Endothelial cell (in vitro differentiated cells): Measurements from ENCODE around the gene PRRT2. TPM values are rescaled to one million over a fixed set of nuclear protein-coding genes. Genes with fewer than 3 reads are reported as not detected.

Experiments used
- DNase-seq: peaks from one replicate; pipeline ENCODE4 v3.0.0; 2021; ENCODE audit warnings: low spot score
- H3K27ac Mint-ChIP-seq: one replicate; pipeline ENCODE4 v1.8.0; 2021; ENCODE audit warnings: mixed read lengths, inconsistent platforms; ENCODE audit not compliant: unreplicated experiment
- H3K27me3 Mint-ChIP-seq: one replicate; pipeline ENCODE4 v1.8.0; 2021; ENCODE audit warnings: mild to moderate bottlenecking, moderate library complexity, mixed read lengths, inconsistent platforms; ENCODE audit not compliant: unreplicated experiment
- H3K36me3 Mint-ChIP-seq: one replicate; pipeline ENCODE4 v1.8.0; 2021; ENCODE audit warnings: mild to moderate bottlenecking, low read depth, mixed read lengths, inconsistent platforms; ENCODE audit not compliant: unreplicated experiment
- H3K4me1 Mint-ChIP-seq: one replicate; pipeline ENCODE4 v1.8.0; 2021; ENCODE audit warnings: mild to moderate bottlenecking, mixed read lengths, inconsistent platforms; ENCODE audit not compliant: unreplicated experiment
- H3K4me3 Mint-ChIP-seq: one replicate; pipeline ENCODE4 v1.8.0; 2021; ENCODE audit warnings: mild to moderate bottlenecking, mixed read lengths, inconsistent platforms; ENCODE audit not compliant: unreplicated experiment
- H3K9me3 Mint-ChIP-seq: one replicate; pipeline ENCODE4 v1.8.0; 2021; ENCODE audit warnings: mixed read lengths, inconsistent platforms; ENCODE audit not compliant: unreplicated experiment
- long read RNA-seq: library from polyadenylated mRNA; unstranded; transcript quantifications from one replicate; pipeline ENCODE4 v2.0.0, GENCODE V29; 2020; ENCODE audit not compliant: unreplicated experiment
- total RNA-seq: library from RNA; stranded (reverse); fragmentation: NEBNext Ultra II Directional; extraction: Animal tissue kit (Norgen Biotek cat#: 25700); gene quantifications from one replicate; pipeline ENCODE4 v1.2.1, GENCODE V29; 2021; ENCODE audit not compliant: unreplicated experiment
- TF ChIP-seq, protein P1 (sequence below): fragments of 200-600 bp; sonication (generic); IDR thresholded peaks from one replicate; pipeline ENCODE4 v1.5.0; 2021; ENCODE audit warnings: antibody characterized with exemption; ENCODE audit not compliant: unreplicated experiment

Gene PRRT2
- total RNA-seq: 15.0 TPM
- long read RNA-seq, partial matches to known transcripts: 0 of 1 reads
- long read RNA-seq, other reads (novel, unspliced or antisense): 0 of 1 reads

DNA sequence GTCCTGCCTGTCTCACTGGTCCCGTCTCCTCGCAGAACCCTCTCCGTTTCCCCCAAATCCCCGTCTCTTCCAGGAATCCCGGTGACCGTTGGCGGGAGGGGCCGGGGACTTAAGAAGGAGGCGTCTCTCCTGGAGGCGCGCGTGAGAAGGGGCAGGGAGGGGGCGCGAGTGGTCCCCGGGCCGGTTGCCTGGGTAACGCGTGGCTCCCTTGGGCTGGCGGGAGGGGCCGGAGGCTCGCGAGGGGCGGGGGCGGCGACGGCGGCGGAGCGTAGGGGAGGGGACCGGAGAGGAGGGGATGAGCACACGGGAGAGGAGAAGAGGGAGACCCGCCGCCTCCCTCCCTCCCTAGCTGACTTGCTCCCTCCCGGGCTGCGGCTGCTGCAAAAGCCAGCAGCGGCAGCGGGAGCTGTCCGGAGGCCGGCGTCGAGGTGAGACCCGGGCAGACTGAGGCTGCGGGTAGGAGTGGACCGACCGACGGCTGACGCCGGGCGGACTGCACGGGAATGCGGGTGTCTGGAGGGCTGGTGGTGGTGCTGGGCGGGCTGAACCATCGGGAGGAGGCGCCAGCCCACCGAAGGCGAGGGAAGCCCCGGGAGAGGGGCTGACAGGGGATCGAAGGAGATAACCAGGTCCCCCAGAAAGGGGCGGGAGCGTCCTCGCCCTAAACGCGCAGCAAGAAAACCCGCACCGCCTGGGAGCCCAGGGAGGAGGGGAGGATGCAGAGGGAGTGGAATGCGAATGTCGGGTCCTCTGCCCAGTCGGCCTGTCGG, at the start of gene PRRT2:
Gene PRRT2 (plus strand): TSS at position 298 of the 770 bp plus-strand sequence. CDS start 862 bp downstream, outside the sequence.
- Mint-ChIP-seq H3K36me3 (peaks cover 10% of the 10 kb centered on the region), H3K4me3 (peak within 1 kb of the TSS; percentile 86), H3K27me3 (peaks cover 31% of the 10 kb centered on the region), H3K4me1 (peaks cover 57% of the 10 kb centered on the region), H3K27ac (peak within 1 kb of the TSS; percentile 32), H3K9me3 (no peaks in the 10 kb centered on the region)
- peak; percentile 52 for DNase-seq
- TF ChIP-seq, protein P1, sequence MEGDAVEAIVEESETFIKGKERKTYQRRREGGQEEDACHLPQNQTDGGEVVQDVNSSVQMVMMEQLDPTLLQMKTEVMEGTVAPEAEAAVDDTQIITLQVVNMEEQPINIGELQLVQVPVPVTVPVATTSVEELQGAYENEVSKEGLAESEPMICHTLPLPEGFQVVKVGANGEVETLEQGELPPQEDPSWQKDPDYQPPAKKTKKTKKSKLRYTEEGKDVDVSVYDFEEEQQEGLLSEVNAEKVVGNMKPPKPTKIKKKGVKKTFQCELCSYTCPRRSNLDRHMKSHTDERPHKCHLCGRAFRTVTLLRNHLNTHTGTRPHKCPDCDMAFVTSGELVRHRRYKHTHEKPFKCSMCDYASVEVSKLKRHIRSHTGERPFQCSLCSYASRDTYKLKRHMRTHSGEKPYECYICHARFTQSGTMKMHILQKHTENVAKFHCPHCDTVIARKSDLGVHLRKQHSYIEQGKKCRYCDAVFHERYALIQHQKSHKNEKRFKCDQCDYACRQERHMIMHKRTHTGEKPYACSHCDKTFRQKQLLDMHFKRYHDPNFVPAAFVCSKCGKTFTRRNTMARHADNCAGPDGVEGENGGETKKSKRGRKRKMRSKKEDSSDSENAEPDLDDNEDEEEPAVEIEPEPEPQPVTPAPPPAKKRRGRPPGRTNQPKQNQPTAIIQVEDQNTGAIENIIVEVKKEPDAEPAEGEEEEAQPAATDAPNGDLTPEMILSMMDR: no peak

GRCh38 chr16:29763326-29763725, 48.7 kb upstream of the PRRT2 start:
- Mint-ChIP-seq H3K36me3 (no peaks in the 10 kb centered on the region), H3K9me3 (no peaks in the 10 kb centered on the region), H3K27ac (no peak overlapping the region), H3K4me3 (no peak overlapping the region), H3K27me3 (peaks cover 3% of the 10 kb centered on the region), H3K4me1 (no peaks in the 10 kb centered on the region)
- DNase-seq: no peak
- TF ChIP-seq, protein P1: no peak

GRCh38 chr16:29765167-29766032, 46.6 kb upstream of the PRRT2 start:
- Mint-ChIP-seq H3K9me3 (no peaks in the 10 kb centered on the region), H3K4me3 (no peak overlapping the region), H3K27ac (no peak overlapping the region), H3K4me1 (no peaks in the 10 kb centered on the region), H3K36me3 (no peaks in the 10 kb centered on the region), H3K27me3 (peaks cover 3% of the 10 kb centered on the region)
- TF ChIP-seq, protein P1: no peak
- DNase-seq: no peak

DNA sequence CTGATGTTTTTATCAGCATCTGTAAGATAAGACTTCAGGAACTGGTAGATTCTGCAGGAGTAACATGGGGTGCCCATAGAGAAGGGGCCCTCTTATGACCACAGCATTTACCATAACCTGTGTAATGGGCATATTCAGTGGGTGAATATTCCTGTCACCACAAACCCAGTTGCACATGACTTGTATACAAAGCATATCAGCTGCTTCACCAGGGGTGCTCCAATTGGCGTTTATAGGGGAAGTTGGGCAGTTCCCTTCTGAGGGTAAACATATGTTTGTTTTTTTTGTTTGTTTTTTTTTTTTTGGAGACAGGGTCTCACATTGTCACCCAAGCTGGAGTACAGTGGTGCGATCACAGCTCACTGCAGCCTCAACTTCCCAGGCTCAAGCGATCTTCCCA, 45.4 kb upstream of the PRRT2 start:
- Mint-ChIP-seq H3K27ac (no peak overlapping the region), H3K27me3 (peaks cover 3% of the 10 kb centered on the region), H3K4me1 (no peaks in the 10 kb centered on the region), H3K9me3 (no peaks in the 10 kb centered on the region), H3K36me3 (no peaks in the 10 kb centered on the region), H3K4me3 (no peak overlapping the region)
- DNase-seq: no peak
- TF ChIP-seq, protein P1: no peak
